ENCODE results near the gene AKR1A1. TPM values are rescaled to one million over a fixed set of nuclear protein-coding genes. Genes with fewer than 3 reads are reported as not detected.

The AKR1A1 gene
- total RNA-seq, 1 donor from 2014 or later: 175 TPM

DNA sequence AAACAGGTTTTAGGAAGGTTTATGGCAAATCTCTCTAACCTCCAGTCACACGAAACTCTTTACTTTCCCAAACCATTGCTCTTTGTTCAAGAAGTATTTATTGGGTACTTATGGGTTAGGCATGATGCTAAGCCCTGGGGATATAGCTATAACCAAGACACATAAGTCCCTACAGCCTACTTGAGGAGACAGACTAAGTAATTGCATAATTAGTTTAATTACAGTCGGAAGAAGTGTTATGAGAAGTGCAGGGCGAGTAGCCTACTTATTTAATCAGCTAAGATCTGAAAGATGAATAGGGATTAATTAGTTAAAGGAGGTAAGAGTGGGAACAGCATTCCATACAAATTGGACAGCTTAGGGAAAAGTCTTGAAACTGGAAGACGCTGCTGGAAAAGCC, 20.0 kb downstream of the AKR1A1 start:
- Mint-ChIP-seq H3K4me3 (ENCODE audit: unreplicated experiment) (no peak overlapping the region), H3K27ac (ENCODE audit: unreplicated experiment) (no peak overlapping the region), H3K9me3 (ENCODE audit: unreplicated experiment) (no peaks in the 10 kb centered on the region), H3K27me3 (ENCODE audit: unreplicated experiment) (no peaks in the 10 kb centered on the region), H3K36me3 (ENCODE audit: unreplicated experiment) (peaks cover 19% of the 10 kb centered on the region), H3K4me1 (ENCODE audit: unreplicated experiment) (no peaks in the 10 kb centered on the region)
- TF ChIP-seq, protein P1, sequence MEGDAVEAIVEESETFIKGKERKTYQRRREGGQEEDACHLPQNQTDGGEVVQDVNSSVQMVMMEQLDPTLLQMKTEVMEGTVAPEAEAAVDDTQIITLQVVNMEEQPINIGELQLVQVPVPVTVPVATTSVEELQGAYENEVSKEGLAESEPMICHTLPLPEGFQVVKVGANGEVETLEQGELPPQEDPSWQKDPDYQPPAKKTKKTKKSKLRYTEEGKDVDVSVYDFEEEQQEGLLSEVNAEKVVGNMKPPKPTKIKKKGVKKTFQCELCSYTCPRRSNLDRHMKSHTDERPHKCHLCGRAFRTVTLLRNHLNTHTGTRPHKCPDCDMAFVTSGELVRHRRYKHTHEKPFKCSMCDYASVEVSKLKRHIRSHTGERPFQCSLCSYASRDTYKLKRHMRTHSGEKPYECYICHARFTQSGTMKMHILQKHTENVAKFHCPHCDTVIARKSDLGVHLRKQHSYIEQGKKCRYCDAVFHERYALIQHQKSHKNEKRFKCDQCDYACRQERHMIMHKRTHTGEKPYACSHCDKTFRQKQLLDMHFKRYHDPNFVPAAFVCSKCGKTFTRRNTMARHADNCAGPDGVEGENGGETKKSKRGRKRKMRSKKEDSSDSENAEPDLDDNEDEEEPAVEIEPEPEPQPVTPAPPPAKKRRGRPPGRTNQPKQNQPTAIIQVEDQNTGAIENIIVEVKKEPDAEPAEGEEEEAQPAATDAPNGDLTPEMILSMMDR (IDR thresholded peaks at IDR 0.05): no peak
- no peak for DNase-seq (ENCODE audit: extremely low spot score, unreplicated experiment)

GRCh38 chr1:45573231-45573804, 22.7 kb downstream of the AKR1A1 start:
- TF ChIP-seq, protein P1 (IDR thresholded peaks at IDR 0.05): no peak
- no peaks in the 10 kb centered on the region for H3K4me1 Mint-ChIP-seq (ENCODE audit: unreplicated experiment)
- peaks cover 7% of the 10 kb centered on the region for H3K36me3 Mint-ChIP-seq (ENCODE audit: unreplicated experiment)
- no peak for DNase-seq (ENCODE audit: extremely low spot score, unreplicated experiment)
- no peaks in the 10 kb centered on the region for H3K27me3 Mint-ChIP-seq (ENCODE audit: unreplicated experiment)
- H3K27ac Mint-ChIP-seq (ENCODE audit: unreplicated experiment): no peak overlapping the region
- no peak overlapping the region for H3K4me3 Mint-ChIP-seq (ENCODE audit: unreplicated experiment)
- no peaks in the 10 kb centered on the region for H3K9me3 Mint-ChIP-seq (ENCODE audit: unreplicated experiment)

DNA sequence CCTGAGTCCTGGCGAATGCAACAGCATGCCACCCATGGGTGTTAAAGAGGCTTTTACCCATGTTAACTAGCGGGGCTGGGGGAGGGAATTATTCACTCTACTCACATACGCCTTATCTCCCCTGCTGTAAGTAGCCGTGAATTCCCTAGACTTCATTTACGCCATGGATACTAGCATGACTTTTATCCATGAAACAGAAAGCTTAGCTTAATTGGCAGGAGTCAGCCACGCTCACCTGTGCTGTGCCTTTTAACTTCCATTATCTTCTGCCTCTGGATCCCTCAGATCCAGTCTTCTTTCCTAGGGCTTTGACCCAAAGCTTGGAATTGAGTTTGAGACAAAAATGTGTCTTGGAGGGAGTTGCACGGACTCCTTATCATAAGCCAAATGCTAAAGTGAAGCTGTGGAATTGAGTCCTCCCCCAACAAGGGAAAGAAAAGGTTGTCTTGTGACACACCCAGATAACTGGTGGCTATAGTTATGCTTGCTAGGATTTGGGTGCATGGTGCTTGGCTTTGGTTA, 23.5 kb downstream of the AKR1A1 start:
- H3K27me3 Mint-ChIP-seq (ENCODE audit: unreplicated experiment): no peaks in the 10 kb centered on the region
- H3K36me3 Mint-ChIP-seq (ENCODE audit: unreplicated experiment): peaks cover 7% of the 10 kb centered on the region
- TF ChIP-seq, protein P1 (IDR thresholded peaks at IDR 0.05): no peak
- H3K9me3 Mint-ChIP-seq (ENCODE audit: unreplicated experiment): no peaks in the 10 kb centered on the region
- DNase-seq (ENCODE audit: extremely low spot score, unreplicated experiment): no peak
- H3K4me1 Mint-ChIP-seq (ENCODE audit: unreplicated experiment): no peaks in the 10 kb centered on the region
- H3K4me3 Mint-ChIP-seq (ENCODE audit: unreplicated experiment): no peak overlapping the region
- H3K27ac Mint-ChIP-seq (ENCODE audit: unreplicated experiment): no peak overlapping the region

DNA sequence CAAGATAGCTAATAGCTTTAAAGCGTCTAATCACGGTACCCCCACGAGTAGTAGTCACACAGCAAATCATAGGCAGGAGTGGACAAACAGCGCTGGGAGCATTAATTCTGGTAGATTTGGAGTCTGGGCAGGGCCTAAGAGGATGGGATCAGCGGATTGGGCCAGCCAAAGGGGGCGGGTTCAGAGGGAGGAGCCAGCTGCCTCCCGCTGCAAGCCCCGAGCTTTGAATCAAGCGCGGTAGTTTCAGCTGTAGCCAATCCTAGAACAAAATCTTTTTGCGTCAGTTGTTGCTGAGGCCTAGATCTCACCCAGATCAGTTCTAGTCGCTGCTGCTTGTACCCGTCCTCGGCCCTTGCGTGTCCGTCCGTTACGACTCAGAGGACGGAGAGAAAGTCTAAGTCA, 32.6 kb downstream of the AKR1A1 start:
- TF ChIP-seq, protein P1 (IDR thresholded peaks at IDR 0.05): no peak
- Mint-ChIP-seq H3K27ac (ENCODE audit: unreplicated experiment) (peak overlapping the region; percentile 95), H3K36me3 (ENCODE audit: unreplicated experiment) (no peaks in the 10 kb centered on the region), H3K4me3 (ENCODE audit: unreplicated experiment) (peak overlapping the region; percentile 97), H3K9me3 (ENCODE audit: unreplicated experiment) (no peaks in the 10 kb centered on the region), H3K4me1 (ENCODE audit: unreplicated experiment) (peaks cover 25% of the 10 kb centered on the region), H3K27me3 (ENCODE audit: unreplicated experiment) (no peaks in the 10 kb centered on the region)
- peak; percentile 97 for DNase-seq (ENCODE audit: extremely low spot score, unreplicated experiment)

GRCh38 chr1:45583666-45584350, 33.2 kb downstream of the AKR1A1 start, which contains the start of gene NASP:
Gene NASP, plus strand, starts transcription at chr1:45584041. Its CDS starts 106 bp downstream, at chr1:45584147.
- DNase-seq (ENCODE audit: extremely low spot score, unreplicated experiment): peak; percentile 96
- no peaks in the 10 kb centered on the region for H3K36me3 Mint-ChIP-seq (ENCODE audit: unreplicated experiment)
- H3K27ac Mint-ChIP-seq (ENCODE audit: unreplicated experiment): peak within 1 kb of the TSS; percentile 98
- H3K27me3 Mint-ChIP-seq (ENCODE audit: unreplicated experiment): no peaks in the 10 kb centered on the region
- H3K4me3 Mint-ChIP-seq (ENCODE audit: unreplicated experiment): peak within 1 kb of the TSS; percentile 97
- H3K9me3 Mint-ChIP-seq (ENCODE audit: unreplicated experiment): no peaks in the 10 kb centered on the region
- H3K4me1 Mint-ChIP-seq (ENCODE audit: unreplicated experiment): peaks cover 25% of the 10 kb centered on the region
- TF ChIP-seq, protein P1 (IDR thresholded peaks at IDR 0.05): no peak
